ENCODE measurements around the gene TRIM65. TPM values are rescaled to one million over a fixed set of nuclear protein-coding genes. Genes with fewer than 3 reads are reported as not detected.

TRIM65 gene
- total and polyA plus RNA-seq, 2 of the 13 experiments (the other 11 are each of a cell fraction or from before 2014, with no cell fraction given) = 10.3 to 22.4 TPM

DNA sequence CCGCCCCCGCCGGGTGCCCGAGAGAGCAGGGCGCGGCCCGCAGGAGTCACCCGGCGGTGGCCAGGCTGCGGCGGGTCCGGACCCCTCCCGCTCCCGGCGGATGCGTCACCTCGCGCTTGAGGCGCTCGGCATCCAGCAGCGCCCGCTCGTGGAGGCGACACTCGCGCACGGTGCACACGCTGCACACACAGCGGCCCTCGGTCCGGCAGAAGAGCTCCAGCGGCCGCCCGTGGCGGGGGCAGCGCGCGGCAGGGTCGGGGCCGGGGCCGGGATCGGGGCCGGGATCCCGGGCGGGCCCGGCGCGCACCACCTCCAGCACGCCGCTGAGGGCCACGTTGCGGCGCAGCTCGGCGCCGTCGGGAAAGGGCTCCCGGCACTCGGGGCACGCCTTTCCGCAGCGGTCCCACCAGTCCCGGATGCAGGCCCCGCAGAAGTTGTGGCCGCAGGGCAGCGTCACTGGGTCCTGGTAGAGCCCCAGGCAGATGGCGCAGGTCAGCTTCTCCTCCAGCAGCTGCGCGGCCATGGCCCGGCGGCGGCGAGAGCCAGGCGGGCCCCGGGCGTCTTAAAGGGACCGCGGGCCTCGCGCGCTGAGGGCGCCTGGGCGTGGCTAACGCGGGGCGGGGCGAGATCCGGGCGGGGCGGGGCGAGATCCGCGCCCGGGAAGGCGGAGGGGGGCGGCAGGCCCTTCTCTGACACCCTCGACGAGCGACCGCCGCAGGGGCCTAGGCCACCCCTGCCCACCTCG, at the start of gene TRIM65 (continued):
- TF ChIP-seq, protein P1, sequence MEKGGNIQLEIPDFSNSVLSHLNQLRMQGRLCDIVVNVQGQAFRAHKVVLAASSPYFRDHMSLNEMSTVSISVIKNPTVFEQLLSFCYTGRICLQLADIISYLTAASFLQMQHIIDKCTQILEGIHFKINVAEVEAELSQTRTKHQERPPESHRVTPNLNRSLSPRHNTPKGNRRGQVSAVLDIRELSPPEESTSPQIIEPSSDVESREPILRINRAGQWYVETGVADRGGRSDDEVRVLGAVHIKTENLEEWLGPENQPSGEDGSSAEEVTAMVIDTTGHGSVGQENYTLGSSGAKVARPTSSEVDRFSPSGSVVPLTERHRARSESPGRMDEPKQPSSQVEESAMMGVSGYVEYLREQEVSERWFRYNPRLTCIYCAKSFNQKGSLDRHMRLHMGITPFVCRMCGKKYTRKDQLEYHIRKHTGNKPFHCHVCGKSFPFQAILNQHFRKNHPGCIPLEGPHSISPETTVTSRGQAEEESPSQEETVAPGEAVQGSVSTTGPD (CRISPR knock-in tag; IDR thresholded peaks at IDR 0.05) = no peak
- TF ChIP-seq, protein P2, sequence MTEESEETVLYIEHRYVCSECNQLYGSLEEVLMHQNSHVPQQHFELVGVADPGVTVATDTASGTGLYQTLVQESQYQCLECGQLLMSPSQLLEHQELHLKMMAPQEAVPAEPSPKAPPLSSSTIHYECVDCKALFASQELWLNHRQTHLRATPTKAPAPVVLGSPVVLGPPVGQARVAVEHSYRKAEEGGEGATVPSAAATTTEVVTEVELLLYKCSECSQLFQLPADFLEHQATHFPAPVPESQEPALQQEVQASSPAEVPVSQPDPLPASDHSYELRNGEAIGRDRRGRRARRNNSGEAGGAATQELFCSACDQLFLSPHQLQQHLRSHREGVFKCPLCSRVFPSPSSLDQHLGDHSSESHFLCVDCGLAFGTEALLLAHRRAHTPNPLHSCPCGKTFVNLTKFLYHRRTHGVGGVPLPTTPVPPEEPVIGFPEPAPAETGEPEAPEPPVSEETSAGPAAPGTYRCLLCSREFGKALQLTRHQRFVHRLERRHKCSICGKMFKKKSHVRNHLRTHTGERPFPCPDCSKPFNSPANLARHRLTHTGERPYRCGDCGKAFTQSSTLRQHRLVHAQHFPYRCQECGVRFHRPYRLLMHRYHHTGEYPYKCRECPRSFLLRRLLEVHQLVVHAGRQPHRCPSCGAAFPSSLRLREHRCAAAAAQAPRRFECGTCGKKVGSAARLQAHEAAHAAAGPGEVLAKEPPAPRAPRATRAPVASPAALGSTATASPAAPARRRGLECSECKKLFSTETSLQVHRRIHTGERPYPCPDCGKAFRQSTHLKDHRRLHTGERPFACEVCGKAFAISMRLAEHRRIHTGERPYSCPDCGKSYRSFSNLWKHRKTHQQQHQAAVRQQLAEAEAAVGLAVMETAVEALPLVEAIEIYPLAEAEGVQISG (CRISPR knock-in tag; IDR thresholded peaks at IDR 0.05) = peak; percentile 53; the same call in 1 of the 2 replicates
- TF ChIP-seq GTF2F1 (IDR thresholded peaks at IDR 0.05; ENCODE audit: low read length) (no peak), ZNF124 (CRISPR knock-in tag; IDR thresholded peaks at IDR 0.05) (no peak), TBX3 (IDR thresholded peaks at IDR 0.05; ENCODE audit: borderline replicate concordance) (no peak), KDM5A (IDR thresholded peaks at IDR 0.05; ENCODE audit: borderline replicate concordance, low read length) (no peak), ZBTB21 (CRISPR knock-in tag; IDR thresholded peaks at IDR 0.05) (no peak), ZNF782 (CRISPR knock-in tag; IDR thresholded peaks at IDR 0.05; ENCODE audit: borderline replicate concordance) (no peak), BCL6 (CRISPR knock-in tag; IDR thresholded peaks at IDR 0.05) (0 out of 2 replicates have a peak, but pooled peaks have one; percentile 27), ZBTB7A (CRISPR knock-in tag; IDR thresholded peaks at IDR 0.05) (peak; percentile 31; the same call in 1 of the 2 replicates), HNF4G (IDR thresholded peaks at IDR 0.05; ENCODE audit: borderline replicate concordance, low read depth, low read length) (no peak), HNF4G (CRISPR knock-in tag; IDR thresholded peaks at IDR 0.05; ENCODE audit: borderline replicate concordance, low read depth) (peak; percentile 60; the same call in 1 of the 2 replicates), TOPORS (CRISPR knock-in tag; IDR thresholded peaks at IDR 0.05) (peak; percentile 91), ZNF891 (CRISPR knock-in tag; IDR thresholded peaks at IDR 0.05) (peak; percentile 78; the same call in 1 of the 2 replicates), BRCA1 (CRISPR knock-in tag; IDR thresholded peaks at IDR 0.05) (no peak), ZNF235 (CRISPR knock-in tag; IDR thresholded peaks at IDR 0.05; ENCODE audit: borderline replicate concordance) (peak; percentile 62; the same call in 1 of the 2 replicates), HES4 (CRISPR knock-in tag; IDR thresholded peaks at IDR 0.05; ENCODE audit: borderline replicate concordance) (peak; percentile 64), ONECUT2 (CRISPR knock-in tag; IDR thresholded peaks at IDR 0.05) (no peak), ZNF777 (CRISPR knock-in tag; IDR thresholded peaks at IDR 0.05) (peak; percentile 90), ZFP36L2 (CRISPR knock-in tag; IDR thresholded peaks at IDR 0.05) (no peak)
- TF ChIP-seq, protein P3, sequence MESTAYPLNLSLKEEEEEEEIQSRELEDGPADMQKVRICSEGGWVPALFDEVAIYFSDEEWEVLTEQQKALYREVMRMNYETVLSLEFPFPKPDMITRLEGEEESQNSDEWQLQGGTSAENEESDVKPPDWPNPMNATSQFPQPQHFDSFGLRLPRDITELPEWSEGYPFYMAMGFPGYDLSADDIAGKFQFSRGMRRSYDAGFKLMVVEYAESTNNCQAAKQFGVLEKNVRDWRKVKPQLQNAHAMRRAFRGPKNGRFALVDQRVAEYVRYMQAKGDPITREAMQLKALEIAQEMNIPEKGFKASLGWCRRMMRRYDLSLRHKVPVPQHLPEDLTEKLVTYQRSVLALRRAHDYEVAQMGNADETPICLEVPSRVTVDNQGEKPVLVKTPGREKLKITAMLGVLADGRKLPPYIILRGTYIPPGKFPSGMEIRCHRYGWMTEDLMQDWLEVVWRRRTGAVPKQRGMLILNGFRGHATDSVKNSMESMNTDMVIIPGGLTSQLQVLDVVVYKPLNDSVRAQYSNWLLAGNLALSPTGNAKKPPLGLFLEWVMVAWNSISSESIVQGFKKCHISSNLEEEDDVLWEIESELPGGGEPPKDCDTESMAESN (CRISPR knock-in tag; conservative IDR thresholded peaks at IDR 0.05) = peak; percentile 70; the same call in 1 of the 2 replicates
- TF ChIP-seq, protein P4, sequence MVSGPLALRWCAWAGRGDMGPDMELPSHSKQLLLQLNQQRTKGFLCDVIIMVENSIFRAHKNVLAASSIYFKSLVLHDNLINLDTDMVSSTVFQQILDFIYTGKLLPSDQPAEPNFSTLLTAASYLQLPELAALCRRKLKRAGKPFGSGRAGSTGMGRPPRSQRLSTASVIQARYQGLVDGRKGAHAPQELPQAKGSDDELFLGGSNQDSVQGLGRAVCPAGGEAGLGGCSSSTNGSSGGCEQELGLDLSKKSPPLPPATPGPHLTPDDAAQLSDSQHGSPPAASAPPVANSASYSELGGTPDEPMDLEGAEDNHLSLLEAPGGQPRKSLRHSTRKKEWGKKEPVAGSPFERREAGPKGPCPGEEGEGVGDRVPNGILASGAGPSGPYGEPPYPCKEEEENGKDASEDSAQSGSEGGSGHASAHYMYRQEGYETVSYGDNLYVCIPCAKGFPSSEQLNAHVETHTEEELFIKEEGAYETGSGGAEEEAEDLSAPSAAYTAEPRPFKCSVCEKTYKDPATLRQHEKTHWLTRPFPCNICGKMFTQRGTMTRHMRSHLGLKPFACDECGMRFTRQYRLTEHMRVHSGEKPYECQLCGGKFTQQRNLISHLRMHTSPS (CRISPR knock-in tag; IDR thresholded peaks at IDR 0.05; ENCODE audit: low read depth) = no peak

Data from HepG2 (cell line).